SIG-M5 (cell line): ENCODE data around the gene ALDH1L1.

ENCODE experiments used
- DNase-seq: peaks from one replicate; lab custom pipeline; 2025; lab: John Stamatoyannopoulos, UW

ALDH1L1 gene

GRCh38 chr3:126180477-126181397 is at the start of gene ALDH1L1:
TSS of gene ALDH1L1 (minus strand) at chr3:126180586. CDS start at chr3:126160979, 19,607 bp downstream.
- DNase-seq = no peak

DNA sequence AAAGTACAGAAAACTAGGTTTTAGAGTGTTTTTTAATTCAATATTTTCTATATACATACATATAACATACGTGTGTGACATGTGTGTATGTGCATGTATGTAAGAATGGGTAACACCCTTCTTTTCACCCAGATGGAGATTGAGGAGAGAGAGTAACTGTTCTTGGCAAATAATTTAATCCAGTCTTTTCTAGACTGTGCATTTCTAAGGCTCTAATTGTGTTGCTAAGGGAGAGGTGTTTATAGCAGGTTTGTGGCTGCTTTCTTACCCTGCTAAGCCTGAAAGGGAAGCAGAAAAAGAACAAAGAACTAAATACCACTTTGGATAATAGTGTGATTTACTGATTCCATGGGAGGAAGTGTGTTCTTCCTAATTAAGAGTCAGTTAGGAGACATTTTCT is 46.0 kb upstream of the ALDH1L1 start:
- no peak for DNase-seq

GRCh38 chr3:126216416-126216815 is 36.0 kb upstream of the ALDH1L1 start:
- DNase-seq = no peak

DNA sequence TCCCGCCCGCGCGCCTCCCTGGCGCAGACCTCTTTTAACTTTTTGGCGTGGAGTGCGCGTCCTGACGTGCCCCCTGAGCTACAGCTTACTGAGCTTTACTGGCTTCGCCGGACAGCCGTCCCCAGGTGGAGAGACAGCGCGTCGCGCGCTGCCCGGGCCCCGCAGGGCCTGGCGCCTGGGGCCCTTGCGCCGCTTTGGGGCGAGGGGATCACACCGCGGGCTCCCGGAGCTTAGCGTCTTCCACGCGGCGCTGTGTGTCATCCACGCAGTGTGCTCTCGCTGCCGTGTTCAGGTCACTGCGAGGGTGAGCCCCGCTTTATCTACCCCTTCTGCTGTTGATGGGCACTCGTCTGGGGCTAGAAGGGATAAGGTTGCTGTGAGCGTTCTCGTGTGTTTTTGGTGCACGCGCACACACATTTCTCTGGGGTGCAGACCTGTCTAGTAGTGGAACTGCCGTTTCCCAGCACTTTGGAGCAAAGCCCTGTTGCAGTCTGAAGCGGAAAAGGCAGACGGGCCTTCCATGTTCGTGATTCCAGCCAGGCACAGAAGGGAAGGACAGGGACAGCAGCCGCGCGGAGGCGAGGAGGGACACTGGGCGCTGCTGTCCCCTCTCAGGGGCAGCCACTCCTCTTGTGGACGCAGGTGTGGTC is 33.1 kb upstream of the ALDH1L1 start:
- DNase-seq = no peak

DNA sequence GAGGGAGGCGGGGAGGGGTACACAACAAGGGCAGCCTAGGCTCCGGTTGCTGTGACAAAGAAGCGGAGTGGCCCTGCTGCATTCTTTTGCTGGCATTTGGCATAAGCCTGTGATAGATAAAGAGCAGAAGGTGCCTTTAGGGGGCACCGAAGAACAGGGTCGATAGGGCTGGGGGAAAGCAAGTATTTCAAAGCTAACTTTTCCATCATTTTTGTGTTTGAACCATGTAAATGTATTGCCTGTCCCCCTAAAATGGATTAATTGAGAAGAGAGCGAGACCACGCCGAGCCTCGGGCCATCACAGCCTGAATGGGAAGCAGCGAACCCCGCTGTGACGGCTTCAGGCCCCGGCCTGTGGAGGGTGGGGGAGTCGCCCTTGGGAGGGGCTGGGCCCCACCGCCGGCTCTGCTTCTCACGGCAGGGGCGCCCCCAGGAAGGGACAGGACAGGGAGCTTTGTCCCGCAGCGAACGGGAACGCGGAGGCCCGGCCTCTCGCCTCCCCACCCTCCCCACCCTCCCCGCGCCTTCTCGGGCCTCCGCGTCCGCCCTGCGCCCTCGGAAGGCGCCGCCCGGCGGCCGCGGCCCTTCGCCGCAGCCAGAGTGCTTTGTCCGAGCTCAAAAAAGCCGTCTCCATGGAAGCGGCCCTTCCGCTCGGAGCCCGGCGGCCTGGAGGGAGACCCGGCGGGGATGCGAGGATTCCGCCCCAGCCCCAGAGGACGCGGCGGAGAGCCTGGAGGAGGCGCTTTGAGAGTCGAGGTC is 32.4 kb upstream of the ALDH1L1 start:
- no peak for DNase-seq

- no peak for DNase-seq
These were observed 31.8 kb upstream of the ALDH1L1 start for GRCh38 chr3:126212250-126212619.

DNA sequence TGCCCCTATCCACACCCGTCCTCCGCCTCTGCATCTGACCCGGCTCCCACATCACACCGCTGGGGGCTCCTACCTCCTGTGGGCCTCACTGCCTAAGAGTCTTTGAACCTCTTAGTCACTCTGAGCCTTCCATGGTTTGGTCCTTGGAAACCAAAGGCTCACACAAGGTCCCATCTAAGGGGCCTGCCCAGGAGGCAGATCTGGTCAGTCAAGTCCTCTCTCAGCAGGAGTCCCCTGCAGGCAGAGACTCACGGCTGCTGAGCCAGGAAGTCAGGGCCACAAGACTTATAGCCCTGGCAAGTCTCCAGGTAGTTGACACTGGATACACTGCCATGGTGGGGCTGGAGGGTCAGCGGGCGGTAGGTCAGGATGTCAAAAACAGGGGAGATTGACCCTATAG is 31.2 kb upstream of the ALDH1L1 start:
- DNase-seq = no peak

- no peak for DNase-seq
These were observed 30.2 kb upstream of the ALDH1L1 start for GRCh38 chr3:126210606-126211005.

GRCh38 chr3:126209741-126210140 is 29.4 kb upstream of the ALDH1L1 start:
- DNase-seq = no peak

- DNase-seq = no peak
These were observed 28.3 kb upstream of the ALDH1L1 start for GRCh38 chr3:126208606-126209256.

- DNase-seq = no peak
These were observed 27.8 kb upstream of the ALDH1L1 start for GRCh38 chr3:126208182-126208581.

DNA sequence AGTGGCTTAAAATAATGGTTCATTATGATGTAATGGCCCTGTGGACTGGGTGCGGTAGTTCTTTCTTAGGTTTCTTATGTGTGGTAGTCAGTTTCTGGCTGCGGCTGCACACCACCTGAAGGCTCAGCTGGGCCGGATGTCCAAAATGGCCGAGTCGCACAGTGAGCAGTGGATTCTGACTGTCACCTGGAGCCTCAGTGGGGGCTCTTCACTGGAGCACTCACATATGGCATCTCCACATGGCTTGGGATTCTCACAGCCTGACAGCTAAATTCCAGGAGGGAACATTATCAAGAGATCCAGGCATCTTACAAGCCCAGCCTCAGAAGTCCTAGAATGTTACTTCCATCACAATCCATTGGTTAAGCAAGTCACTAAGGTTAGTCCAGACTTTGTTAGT is 26.8 kb upstream of the ALDH1L1 start:
- DNase-seq = no peak

- DNase-seq = no peak
These were observed 25.6 kb upstream of the ALDH1L1 start for GRCh38 chr3:126205717-126206655.

GRCh38 chr3:126202680-126203079 is 22.3 kb upstream of the ALDH1L1 start:
- DNase-seq = no peak

DNA sequence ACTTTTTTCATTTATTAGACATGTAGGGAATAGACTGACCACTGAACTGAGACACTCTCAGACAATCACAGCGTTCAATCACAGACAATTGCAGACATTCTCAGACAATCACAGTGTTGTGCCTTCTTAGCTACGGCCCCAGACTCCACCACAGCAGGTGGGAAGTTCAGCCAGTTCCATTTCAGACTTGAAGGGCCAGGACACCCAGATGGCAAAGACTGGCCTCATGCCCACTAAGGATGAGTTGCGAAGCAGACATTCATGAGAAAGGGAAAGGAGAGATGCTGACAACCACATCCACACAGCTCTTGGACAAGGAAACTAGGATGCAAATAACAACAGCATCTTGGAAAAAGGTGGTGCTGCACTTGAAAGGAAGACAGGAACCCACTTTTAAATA is 21.9 kb upstream of the ALDH1L1 start:
- no peak for DNase-seq

- DNase-seq = no peak
These were observed 20.8 kb upstream of the ALDH1L1 start for GRCh38 chr3:126201168-126201567.

DNA sequence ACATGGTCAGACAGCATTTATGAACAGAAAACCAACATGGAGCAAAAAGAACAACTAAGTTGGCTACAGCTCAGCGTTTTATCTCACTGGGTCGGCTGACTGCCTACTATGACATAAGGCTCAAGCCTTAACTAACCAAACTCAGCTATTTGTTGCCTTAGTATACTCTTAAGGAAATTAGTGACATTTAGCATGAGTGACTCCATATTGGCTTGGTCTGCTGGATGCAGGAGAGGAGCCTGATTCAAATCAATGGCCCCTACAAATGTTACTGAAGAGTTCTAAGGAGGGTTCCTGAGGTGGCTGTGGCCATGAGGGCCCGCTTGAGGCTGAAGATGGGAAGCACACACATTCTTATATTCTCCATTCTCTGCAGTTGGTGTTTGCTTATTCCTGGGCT is 20.1 kb upstream of the ALDH1L1 start:
- no peak for DNase-seq

DNA sequence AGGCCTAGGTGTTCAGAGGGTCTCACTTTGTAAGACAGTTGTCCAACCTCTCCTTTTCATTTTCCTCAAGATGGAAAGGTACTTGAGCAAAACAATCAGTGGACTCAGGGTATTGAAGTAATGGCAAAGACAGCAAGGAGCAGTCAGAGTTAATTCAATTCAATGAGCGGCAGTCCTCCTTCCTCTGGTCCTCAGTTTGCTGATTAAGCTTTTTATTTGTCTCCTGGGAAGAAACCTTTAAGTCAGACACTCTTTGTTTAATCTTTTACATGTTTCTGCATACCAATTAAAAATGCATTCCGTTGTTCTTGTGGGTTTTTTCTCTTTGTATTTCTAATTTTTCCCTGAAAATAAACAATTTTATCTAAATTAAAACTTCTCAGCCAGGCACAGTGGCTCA is 18.9 kb upstream of the ALDH1L1 start:
- no peak for DNase-seq

DNA sequence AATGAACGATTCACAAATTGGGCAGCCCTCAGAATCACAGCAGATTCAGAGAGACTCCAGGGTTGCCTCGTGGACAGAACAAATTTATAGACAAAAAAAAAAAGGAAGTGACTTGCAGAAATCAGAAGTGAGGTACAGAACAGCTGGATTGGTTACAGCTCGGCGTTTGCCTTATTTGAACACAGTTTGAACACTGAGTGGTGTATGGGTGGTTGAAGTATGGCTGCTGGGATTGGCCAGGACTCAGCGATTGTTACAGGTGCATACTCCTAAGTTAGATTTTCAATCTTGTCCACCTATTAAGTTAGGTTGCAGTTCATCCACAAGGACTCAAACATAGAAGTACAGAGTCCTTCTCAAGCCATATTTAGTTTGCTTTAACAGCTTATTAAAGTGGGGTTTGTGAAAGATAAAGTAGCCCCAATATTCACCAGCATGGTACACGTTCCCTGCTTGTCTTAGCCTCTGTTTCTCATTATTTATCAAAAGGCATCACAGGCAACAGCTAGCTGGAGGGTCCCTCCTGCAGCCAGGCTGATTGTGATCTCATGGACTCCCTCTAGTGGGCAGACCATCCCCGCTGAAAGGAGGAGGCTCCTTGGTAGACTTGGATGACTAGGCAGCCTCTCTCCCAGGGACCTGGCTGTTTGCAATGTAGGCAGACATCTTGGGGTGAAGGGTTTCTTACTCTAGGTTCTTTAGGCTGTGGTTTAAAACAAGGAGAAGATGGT is 17.6 kb upstream of the ALDH1L1 start:
- no peak for DNase-seq

- no peak for DNase-seq
These were observed 17.0 kb upstream of the ALDH1L1 start for GRCh38 chr3:126197343-126197742.
